Lower leg skin (tissue), 3 donors: ENCODE results near the gene PDE8A.

ENCODE experiments used
- CTCF ChIP-seq, 3 donors: fragments of 450-650 bp; IDR thresholded peaks; one replicate each; pipeline ENCODE4 v1.5.1; 2016; ENCODE audit warnings: antibody characterized with exemption in 3 of 3, mild to moderate bottlenecking in 3 of 3, moderate library complexity in 2 of 3
- POLR2A ChIP-seq, 2 donors: fragments of 450-650 bp; IDR thresholded peaks; one replicate each; pipeline ENCODE4 v1.6.1; 2016 to 2017; ENCODE audit warnings: antibody characterized with exemption in 2 of 2, mild to moderate bottlenecking in 1 of 2, moderate library complexity in 1 of 2

- TF ChIP-seq POLR2A (IDR thresholded peaks at IDR 0.05) (no peak), CTCF (IDR thresholded peaks at IDR 0.05) (no peak)
Observed at GRCh38 chr15:85157344-85157743, 175.7 kb downstream of the PDE8A start.
